Endodermal cell (in vitro differentiated cells): ENCODE data around the gene NUDT16L1. TPM values are rescaled to one million over a fixed set of nuclear protein-coding genes. Genes with fewer than 3 reads are reported as not detected.

Source experiments
- DNase-seq: peaks from one replicate; pipeline ENCODE4 v3.0.0-alpha.2; 2017
- H3K27ac ChIP-seq: 2 replicates; pipeline ENCODE4 v1.5.1; 2013; ENCODE audit warnings: mild to moderate bottlenecking, low read depth, low read length, moderate library complexity
- H3K27me3 ChIP-seq: 2 replicates; pipeline ENCODE4 v1.6.1; 2013; ENCODE audit warnings: mild to moderate bottlenecking, low read length, moderate library complexity; ENCODE audit not compliant: insufficient read depth, control insufficient read depth, poor library complexity, severe bottlenecking
- H3K36me3 ChIP-seq: 2 replicates; pipeline ENCODE4 v1.7.0; 2013; ENCODE audit warnings: mild to moderate bottlenecking, low read length, moderate library complexity; ENCODE audit not compliant: control insufficient read depth, insufficient read depth
- H3K4me1 ChIP-seq: one replicate; pipeline ENCODE4 v1.7.0; 2013; ENCODE audit warnings: low read length; ENCODE audit not compliant: control insufficient read depth, insufficient read depth
- H3K4me3 ChIP-seq: 2 replicates; pipeline ENCODE4 v1.5.1; 2013; ENCODE audit warnings: mild to moderate bottlenecking, low read length, moderate library complexity
- H3K9ac ChIP-seq: 2 replicates; pipeline ENCODE4 v1.6.1; 2013; ENCODE audit warnings: mild to moderate bottlenecking, low read length, moderate library complexity; ENCODE audit not compliant: poor library complexity, severe bottlenecking; ENCODE audit errors: extremely low read depth
- H3K9me3 ChIP-seq: 2 replicates; pipeline ENCODE4 v1.6.1; 2013; ENCODE audit warnings: mild to moderate bottlenecking, low read length, moderate library complexity; ENCODE audit not compliant: control insufficient read depth
- H3K27ac Mint-ChIP-seq: 2 replicates; pipeline ENCODE4 v1.8.0; 2020; ENCODE audit warnings: mixed read lengths
- H3K27me3 Mint-ChIP-seq: 2 replicates; pipeline ENCODE4 v1.8.0; 2021; ENCODE audit warnings: mild to moderate bottlenecking, mixed read lengths; ENCODE audit not compliant: insufficient read depth
- H3K36me3 Mint-ChIP-seq: 2 replicates; pipeline ENCODE4 v1.8.0; 2020; ENCODE audit warnings: low read depth, mixed read lengths
- H3K4me1 Mint-ChIP-seq: 2 replicates; pipeline ENCODE4 v1.8.0; 2020; ENCODE audit warnings: mixed read lengths
- H3K4me3 Mint-ChIP-seq: 2 replicates; pipeline ENCODE4 v1.8.0; 2020; ENCODE audit warnings: mild to moderate bottlenecking, moderate library complexity, mixed read lengths
- H3K9me3 Mint-ChIP-seq: 2 replicates; pipeline ENCODE4 v1.8.0; 2020; ENCODE audit warnings: mild to moderate bottlenecking, mixed read lengths
- CTCF ChIP-seq: fragments of 200-600 bp; sonication (generic); conservative IDR thresholded peaks from 2 replicates; pipeline ENCODE4 v1.5.0; 2021; ENCODE audit warnings: antibody characterized with exemption, mild to moderate bottlenecking
- WGBS, 2 experiments: methylation state at CpG; one replicate each; pipeline versions ENCODE4 v1.1.5 to v1.1.7; 2013; ENCODE audit warnings: missing lambda C conversion rate in 2 of 2, mixed read lengths in 1 of 2; ENCODE audit not compliant: insufficient coverage in 1 of 2, insufficient read length in 1 of 2; 5-methylcytosine and 5-hydroxymethylcytosine counted together
- total RNA-seq, 2 donors: library from RNA; stranded (reverse); fragmentation: NEBNext Ultra II Directional in 1 of 2; extraction: Animal tissue kit (Norgen Biotek cat#: 25700) in 1 of 2; gene quantifications; 2 replicates in 1 of 2; 3 replicates in 1 of 2; pipeline ENCODE4 v1.2.1, GENCODE V29; 2021

Gene NUDT16L1
- total RNA-seq, 2 donors from 2014 or later = 38.6 to 40.7 TPM

DNA sequence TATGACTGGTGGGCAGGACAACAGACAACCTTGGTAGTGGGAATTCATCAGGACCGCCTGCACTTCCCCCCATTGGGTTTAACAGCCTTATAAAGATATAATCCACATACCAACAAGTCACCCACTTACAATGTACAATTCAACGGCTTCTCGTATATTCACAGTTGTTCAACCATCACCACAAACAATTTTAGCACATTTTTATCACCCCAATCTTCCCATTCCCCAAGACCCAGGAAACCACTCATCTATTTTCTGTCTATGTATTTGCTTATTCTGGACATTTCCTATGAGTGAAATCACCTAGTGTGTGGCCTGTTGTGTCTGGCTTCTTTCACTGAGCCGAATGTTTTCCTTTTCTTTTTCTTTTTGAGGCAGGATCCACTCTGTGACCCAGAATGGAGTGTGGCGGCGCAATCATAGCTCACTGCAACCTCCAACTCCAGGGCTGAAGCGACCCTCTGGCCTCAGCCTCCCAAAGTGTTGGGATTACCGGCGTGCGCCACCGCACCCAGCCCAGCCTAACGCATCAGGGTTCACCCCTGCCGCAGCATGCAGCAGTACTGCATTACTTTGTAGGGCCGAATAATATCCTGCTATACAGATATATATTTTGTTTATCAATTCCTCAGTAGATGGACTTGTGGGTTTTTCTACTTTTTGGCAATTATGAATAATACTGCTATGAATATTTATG lies 29.9 kb downstream of the NUDT16L1 start:
- Histone ChIP-seq H3K27ac (no peak overlapping the region), H3K27me3 (no peaks in the 10 kb centered on the region), H3K9ac (no peak overlapping the region), H3K36me3 (peaks cover 43% of the 10 kb centered on the region), H3K4me1 (no peaks in the 10 kb centered on the region), H3K4me3 (no peak overlapping the region), H3K9me3 (no peaks in the 10 kb centered on the region)
- Mint-ChIP-seq H3K27ac (peak overlapping the region; percentile 5), H3K4me1 (peaks cover 4% of the 10 kb centered on the region), H3K4me3 (no peak overlapping the region), H3K9me3 (no peaks in the 10 kb centered on the region), H3K36me3 (peaks cover 37% of the 10 kb centered on the region), H3K27me3 (no peaks in the 10 kb centered on the region)
- no peak for DNase-seq
- no peak for TF ChIP-seq CTCF
- 90 to 95% methylated on average over 10 to 14 of the region's 14 CpGs for WGBS, 2 experiments

DNA sequence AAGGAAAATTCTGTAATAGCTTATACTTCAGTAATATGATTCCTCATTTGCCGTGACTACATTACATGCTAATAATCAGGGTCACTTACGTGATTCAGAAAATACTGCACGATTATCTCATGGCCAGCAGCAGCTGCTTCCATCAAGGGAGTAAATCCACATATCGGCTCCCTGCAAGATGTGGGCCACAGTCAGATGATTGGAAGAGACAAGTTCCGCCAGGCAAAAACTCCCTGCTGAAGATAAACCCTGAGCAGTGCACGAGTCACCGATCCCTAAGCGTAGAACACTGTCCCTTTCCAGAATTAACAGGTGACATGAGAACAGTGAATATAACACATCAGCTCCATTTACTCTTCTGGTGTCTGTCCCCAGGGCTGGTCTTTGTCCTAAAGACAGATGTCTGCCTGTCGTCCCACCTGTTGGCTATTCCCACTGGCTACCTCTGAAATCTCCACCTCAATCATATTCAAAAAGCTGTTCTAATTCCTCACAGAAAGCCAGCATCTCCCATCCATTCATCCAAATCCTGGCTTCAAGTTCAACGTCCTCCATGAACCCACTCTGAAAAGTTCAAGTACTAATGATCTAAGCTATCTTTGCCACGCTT lies 31.4 kb downstream of the NUDT16L1 start:
- peaks cover 39% of the 10 kb centered on the region for H3K36me3 Mint-ChIP-seq

DNA sequence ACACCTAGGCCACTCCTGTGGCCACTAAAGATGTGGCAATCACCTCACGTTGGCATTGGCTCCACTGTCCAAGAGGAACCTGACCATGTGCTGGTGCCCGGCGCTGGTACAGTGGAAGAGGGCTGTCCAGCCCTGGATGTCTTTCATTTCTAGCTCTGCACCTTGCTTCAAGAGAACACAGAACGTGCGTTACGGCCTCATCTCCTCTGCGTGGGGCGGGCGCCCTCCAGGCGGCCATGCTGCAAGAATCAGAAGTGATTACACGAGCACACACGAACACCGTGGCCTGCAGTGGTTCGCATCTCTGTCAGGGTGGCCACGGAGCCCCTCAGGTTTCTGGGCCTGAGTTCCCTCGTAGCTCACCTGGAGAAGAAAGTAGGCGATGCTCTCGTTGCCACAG lies 33.3 kb downstream of the NUDT16L1 start:
- Histone ChIP-seq H3K36me3 (peaks cover 61% of the 10 kb centered on the region), H3K27ac (no peak overlapping the region), H3K4me3 (no peak overlapping the region), H3K27me3 (no peaks in the 10 kb centered on the region), H3K9ac (no peak overlapping the region), H3K4me1 (no peaks in the 10 kb centered on the region), H3K9me3 (no peaks in the 10 kb centered on the region)
- DNase-seq = no peak
- Mint-ChIP-seq H3K9me3 (no peaks in the 10 kb centered on the region), H3K27me3 (no peaks in the 10 kb centered on the region), H3K4me1 (no peaks in the 10 kb centered on the region), H3K27ac (no peak overlapping the region), H3K4me3 (no peak overlapping the region), H3K36me3 (peaks cover 46% of the 10 kb centered on the region)
- TF ChIP-seq CTCF = no peak
- WGBS, 2 experiments = 96 to 97% methylated on average over 13 to 18 of the region's 18 CpGs

More for the DNA sequence above, 31.4 kb downstream of the NUDT16L1 start:
- H3K36me3 ChIP-seq = peaks cover 50% of the 10 kb centered on the region
- H3K27ac ChIP-seq = no peak overlapping the region
- no peak overlapping the region for H3K4me3 ChIP-seq
- no peak for DNase-seq
- WGBS, 2 experiments = 92 to 97% methylated on average over 9 to 11 of the region's 11 CpGs
- Mint-ChIP-seq H3K4me3 (no peak overlapping the region), H3K27ac (no peak overlapping the region), H3K4me1 (no peaks in the 10 kb centered on the region), H3K9me3 (no peaks in the 10 kb centered on the region), H3K27me3 (no peaks in the 10 kb centered on the region)
- H3K4me1 ChIP-seq = no peaks in the 10 kb centered on the region
- H3K9ac ChIP-seq = no peak overlapping the region
- TF ChIP-seq CTCF = no peak
- no peaks in the 10 kb centered on the region for H3K9me3 ChIP-seq
- no peaks in the 10 kb centered on the region for H3K27me3 ChIP-seq
